ENCODE results near the gene NIPAL4.

The NIPAL4 gene

DNA sequence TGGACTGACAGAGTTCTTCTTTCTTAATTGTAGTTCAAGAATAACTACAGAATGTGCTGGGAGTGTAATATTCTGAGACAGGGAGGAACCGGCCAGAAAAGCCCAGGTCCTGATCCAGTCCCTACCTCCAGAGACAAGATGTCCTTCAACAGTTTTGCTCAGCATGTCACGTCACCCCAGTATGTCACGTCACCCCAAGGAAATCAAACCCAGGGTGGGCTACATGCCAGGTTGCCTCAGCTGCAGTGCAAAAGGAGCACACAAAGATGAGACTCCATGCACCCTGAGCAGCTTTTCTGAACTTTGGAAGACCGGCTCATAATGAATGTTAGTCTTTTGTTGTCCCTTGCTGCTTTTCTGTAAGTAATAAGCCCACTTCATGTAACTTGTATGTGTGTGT lies 25.9 kb upstream of the NIPAL4 start:
- Histone ChIP-seq H3K27ac (no peak overlapping the region), H3K4me1 (no peaks in the 10 kb centered on the region), H3K79me2 (no peaks in the 10 kb centered on the region), H3K9ac (no peak overlapping the region), H3K9me3 (ENCODE audit: control insufficient read depth, low read length) (no peaks in the 10 kb centered on the region), H3K4me2 (ENCODE audit: low read length) (no peak overlapping the region), H3K27me3 (ENCODE audit: control insufficient read depth, insufficient read depth, low read length) (no peaks in the 10 kb centered on the region), H3K36me3 (ENCODE audit: control insufficient read depth, insufficient read depth, low read length) (no peaks in the 10 kb centered on the region), H3K4me3 (ENCODE audit: low read depth, low read length) (no peak overlapping the region), H2AFZ (no peak overlapping the region)
- TF ChIP-seq, protein P1, sequence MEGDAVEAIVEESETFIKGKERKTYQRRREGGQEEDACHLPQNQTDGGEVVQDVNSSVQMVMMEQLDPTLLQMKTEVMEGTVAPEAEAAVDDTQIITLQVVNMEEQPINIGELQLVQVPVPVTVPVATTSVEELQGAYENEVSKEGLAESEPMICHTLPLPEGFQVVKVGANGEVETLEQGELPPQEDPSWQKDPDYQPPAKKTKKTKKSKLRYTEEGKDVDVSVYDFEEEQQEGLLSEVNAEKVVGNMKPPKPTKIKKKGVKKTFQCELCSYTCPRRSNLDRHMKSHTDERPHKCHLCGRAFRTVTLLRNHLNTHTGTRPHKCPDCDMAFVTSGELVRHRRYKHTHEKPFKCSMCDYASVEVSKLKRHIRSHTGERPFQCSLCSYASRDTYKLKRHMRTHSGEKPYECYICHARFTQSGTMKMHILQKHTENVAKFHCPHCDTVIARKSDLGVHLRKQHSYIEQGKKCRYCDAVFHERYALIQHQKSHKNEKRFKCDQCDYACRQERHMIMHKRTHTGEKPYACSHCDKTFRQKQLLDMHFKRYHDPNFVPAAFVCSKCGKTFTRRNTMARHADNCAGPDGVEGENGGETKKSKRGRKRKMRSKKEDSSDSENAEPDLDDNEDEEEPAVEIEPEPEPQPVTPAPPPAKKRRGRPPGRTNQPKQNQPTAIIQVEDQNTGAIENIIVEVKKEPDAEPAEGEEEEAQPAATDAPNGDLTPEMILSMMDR (IDR thresholded peaks at IDR 0.05): no peak

DNA sequence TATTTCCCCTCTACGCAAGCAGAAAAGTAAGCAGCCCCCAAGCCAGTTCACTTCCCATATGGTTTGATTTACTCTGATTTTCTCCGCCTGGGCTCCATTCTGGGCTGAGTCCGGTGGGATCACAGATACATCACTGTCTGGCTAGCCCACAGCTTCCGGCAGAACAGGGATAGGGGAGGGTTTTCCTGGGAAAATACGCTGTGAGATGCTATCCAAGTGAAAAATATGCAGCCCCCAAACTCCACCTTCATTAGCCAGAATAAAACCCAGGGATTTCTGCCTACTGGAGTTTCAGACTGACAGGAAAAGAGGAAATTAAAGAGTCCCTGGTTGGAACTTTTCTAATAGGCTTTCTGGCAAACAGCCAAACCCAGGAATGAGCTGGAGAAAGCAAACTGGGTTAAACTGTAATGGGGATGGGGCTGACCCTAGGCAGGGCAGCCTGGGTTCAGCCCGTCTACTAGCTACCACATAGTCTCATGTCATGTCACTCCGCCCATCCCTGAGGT lies 16.9 kb upstream of the NIPAL4 start:
- Histone ChIP-seq H3K79me2 (no peaks in the 10 kb centered on the region), H3K27me3 (ENCODE audit: control insufficient read depth, insufficient read depth, low read length) (no peaks in the 10 kb centered on the region), H3K9ac (no peak overlapping the region), H3K4me2 (ENCODE audit: low read length) (no peak overlapping the region), H3K4me1 (no peaks in the 10 kb centered on the region), H3K9me3 (ENCODE audit: control insufficient read depth, low read length) (no peaks in the 10 kb centered on the region), H3K4me3 (ENCODE audit: low read depth, low read length) (no peak overlapping the region), H3K36me3 (ENCODE audit: control insufficient read depth, insufficient read depth, low read length) (no peaks in the 10 kb centered on the region), H2AFZ (no peak overlapping the region), H3K27ac (no peak overlapping the region)
- TF ChIP-seq, protein P1 (IDR thresholded peaks at IDR 0.05): no peak

- no peaks in the 10 kb centered on the region for H3K36me3 ChIP-seq (ENCODE audit: control insufficient read depth, insufficient read depth, low read length)
- H3K9ac ChIP-seq: no peak overlapping the region
- H3K4me3 ChIP-seq (ENCODE audit: low read depth, low read length): no peak overlapping the region
- no peak overlapping the region for H3K4me2 ChIP-seq (ENCODE audit: low read length)
- TF ChIP-seq, protein P1 (IDR thresholded peaks at IDR 0.05): no peak
- H2AFZ ChIP-seq: no peak overlapping the region
- H3K9me3 ChIP-seq (ENCODE audit: control insufficient read depth, low read length): no peaks in the 10 kb centered on the region
- H3K4me1 ChIP-seq: no peaks in the 10 kb centered on the region
- H3K79me2 ChIP-seq: no peaks in the 10 kb centered on the region
- H3K27ac ChIP-seq: no peak overlapping the region
- H3K27me3 ChIP-seq (ENCODE audit: control insufficient read depth, insufficient read depth, low read length): no peaks in the 10 kb centered on the region
Measured at GRCh38 chr5:157444224-157444623, 15.8 kb upstream of the NIPAL4 start.

DNA sequence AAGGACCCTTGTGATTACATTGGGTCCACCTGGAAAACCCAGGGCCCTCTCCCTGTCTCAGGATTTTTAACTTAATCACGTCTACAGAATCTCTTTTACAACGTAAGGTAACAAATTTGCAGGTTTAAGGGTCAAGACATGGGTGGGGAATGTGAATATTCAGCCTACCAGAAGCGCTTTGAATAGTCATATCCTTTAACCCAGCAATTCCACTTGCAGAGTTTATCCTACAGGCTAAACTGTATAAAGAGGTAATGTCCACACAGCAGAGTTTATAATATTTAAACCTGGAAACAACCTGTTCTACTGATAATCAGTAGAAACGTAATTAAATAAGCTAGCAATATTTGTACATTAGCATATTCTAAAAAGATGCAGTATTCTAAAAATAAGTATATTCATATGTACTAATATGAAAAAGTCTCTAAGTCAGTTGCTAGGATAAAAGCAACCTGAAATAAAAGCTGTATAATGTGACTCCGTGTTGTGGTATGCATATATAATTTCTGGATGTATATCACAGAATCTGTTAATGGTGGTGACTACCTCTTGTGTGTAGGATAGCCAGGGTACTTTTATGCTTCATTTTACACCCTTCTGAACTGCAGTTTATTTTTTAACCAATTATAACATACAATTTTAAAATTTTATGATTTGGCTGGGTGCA lies 14.1 kb upstream of the NIPAL4 start:
- Histone ChIP-seq H3K9me3 (ENCODE audit: control insufficient read depth, low read length) (no peaks in the 10 kb centered on the region), H3K4me2 (ENCODE audit: low read length) (no peak overlapping the region), H3K27me3 (ENCODE audit: control insufficient read depth, insufficient read depth, low read length) (no peaks in the 10 kb centered on the region), H3K9ac (no peak overlapping the region), H3K79me2 (no peaks in the 10 kb centered on the region), H3K4me1 (peaks cover 2% of the 10 kb centered on the region), H3K4me3 (ENCODE audit: low read depth, low read length) (no peak overlapping the region), H3K36me3 (ENCODE audit: control insufficient read depth, insufficient read depth, low read length) (no peaks in the 10 kb centered on the region), H3K27ac (no peak overlapping the region), H2AFZ (no peak overlapping the region)
- TF ChIP-seq, protein P1 (IDR thresholded peaks at IDR 0.05): no peak

DNA sequence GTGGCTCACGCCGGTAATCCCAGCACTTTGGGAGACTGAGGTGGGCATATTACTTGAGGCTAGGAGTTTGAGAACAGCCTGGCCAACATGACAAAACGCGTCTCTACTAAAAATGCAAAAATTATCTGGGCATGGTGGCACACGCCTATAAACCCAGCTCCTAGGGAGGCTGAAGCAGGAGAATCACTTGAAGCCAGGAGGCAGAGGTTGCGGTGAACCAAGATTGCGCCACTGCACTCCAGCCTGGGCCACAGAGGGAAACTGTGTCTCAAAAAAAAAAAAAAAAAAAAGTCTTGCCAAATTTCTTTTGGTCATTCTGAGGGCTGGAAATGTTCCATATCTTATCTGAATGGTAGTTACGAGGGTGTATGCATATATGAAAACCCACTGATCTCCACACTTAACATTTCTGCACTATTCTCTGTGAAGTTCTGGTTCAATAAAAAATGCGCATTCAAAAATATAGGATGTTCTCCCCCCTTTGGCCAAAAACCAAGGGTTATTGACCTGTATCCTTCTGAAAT lies 13.5 kb upstream of the NIPAL4 start:
- no peak overlapping the region for H3K4me2 ChIP-seq (ENCODE audit: low read length)
- peaks cover 2% of the 10 kb centered on the region for H3K4me1 ChIP-seq
- no peak overlapping the region for H3K27ac ChIP-seq
- TF ChIP-seq, protein P1 (IDR thresholded peaks at IDR 0.05): no peak
- no peaks in the 10 kb centered on the region for H3K36me3 ChIP-seq (ENCODE audit: control insufficient read depth, insufficient read depth, low read length)
- H3K9me3 ChIP-seq (ENCODE audit: control insufficient read depth, low read length): no peaks in the 10 kb centered on the region
- no peak overlapping the region for H3K9ac ChIP-seq
- no peaks in the 10 kb centered on the region for H3K27me3 ChIP-seq (ENCODE audit: control insufficient read depth, insufficient read depth, low read length)
- H3K79me2 ChIP-seq: no peaks in the 10 kb centered on the region
- H2AFZ ChIP-seq: no peak overlapping the region
- H3K4me3 ChIP-seq (ENCODE audit: low read depth, low read length): no peak overlapping the region

Data from parathyroid adenoma (tissue), 2 donors.